GM21515 (cell line): Measurements from ENCODE around the gene ANKH.
"Not testable (repeated sequence)": the region's sequence is repeated elsewhere in the genome, so short reads cannot be mapped to it uniquely, and the experiment has no call there.

ENCODE experiments used
- ATAC-seq: cut with Tn5 transposase; IDR thresholded peaks from one replicate; pipeline ENCODE4 v1.9.1; 2021; ENCODE audit not compliant: unreplicated experiment

Gene ANKH

DNA sequence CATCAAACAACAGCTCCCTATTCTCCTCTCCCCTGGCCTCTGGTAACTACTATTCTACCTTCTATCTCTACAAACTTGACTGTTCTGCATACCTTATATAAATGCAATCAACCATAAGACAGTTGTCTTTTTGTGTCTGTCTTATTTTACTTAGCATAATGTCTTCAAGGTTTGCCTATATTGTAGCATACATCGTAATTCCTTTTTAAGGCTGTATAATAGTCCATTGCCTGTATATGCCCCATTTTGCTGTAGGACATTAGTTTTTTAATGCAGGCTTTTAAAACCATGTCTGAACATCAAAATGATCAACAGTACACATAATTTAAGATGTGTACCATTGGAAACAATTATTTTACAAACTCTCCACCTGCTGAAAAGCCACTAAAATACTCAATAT, 12.4 kb downstream of the ANKH start:
- no peak for ATAC-seq

DNA sequence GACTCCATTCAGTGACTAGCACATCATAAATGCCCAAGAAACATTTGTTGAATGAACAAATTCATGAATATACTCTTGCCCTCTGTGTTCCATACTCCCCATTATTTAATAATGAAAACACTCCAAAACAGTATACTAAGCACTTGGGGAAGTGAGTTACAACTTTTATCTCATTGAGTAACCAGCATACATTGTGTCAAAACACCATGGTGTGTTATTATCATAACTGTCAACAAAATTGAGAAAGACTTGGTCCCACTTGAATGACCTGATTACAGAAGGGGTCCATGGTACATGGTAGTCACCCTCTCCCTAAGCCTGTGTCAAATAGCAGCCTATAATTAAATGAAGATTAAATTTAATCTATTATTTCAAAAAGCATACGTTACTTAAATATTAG, 16.2 kb downstream of the ANKH start:
- no peak for ATAC-seq

- ATAC-seq, result no peak
Measured at GRCh38 chr5:14854799-14855198, 16.8 kb downstream of the ANKH start.

- ATAC-seq, result no peak
Measured at GRCh38 chr5:14853685-14854084, 17.9 kb downstream of the ANKH start.

DNA sequence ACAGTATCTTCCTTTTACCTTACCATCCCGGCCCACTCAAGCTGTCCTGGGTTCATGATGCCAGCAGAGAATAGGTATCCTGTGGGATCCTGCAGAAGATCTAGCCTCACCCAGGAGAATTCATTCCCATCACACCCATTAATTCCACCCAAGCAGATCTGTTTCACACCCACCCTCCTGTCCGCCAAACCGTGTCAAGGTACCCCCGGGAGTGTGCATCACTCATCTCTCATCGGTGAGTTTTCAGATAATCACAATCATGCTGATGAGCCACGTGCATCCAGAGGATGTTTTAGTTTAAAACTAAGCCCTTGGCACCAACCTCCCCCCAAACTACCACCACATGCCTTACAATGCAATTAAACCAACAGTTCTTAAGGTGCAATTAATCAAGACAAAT, 18.8 kb downstream of the ANKH start:
- no peak for ATAC-seq

DNA sequence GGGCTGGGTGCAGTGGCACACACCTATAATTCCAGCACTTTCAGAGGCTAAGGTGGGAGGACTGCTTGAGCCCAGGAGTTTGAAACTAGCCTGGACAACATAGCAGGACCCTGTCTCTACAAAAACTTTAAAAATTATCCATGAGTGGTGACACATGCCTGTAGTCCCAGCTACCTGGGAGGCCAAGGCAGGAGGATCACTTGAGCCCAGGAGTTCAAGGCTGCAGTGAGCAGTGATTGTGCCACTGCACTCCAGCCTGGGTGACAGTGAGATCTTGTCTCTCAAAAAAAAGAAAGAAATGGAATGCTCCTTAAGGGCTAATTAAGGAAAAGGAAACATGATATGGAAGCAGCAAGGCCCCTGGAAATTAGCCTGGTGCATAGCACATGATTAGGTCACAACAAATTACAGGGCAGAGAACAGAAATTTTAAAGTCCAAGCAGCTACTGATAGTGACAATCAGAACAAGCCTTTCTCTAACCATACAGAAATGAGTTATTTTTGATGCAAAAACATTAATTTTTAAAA, 19.5 kb downstream of the ANKH start:
- no peak for ATAC-seq

GRCh38 chr5:14851597-14851996, 20.0 kb downstream of the ANKH start:
- no peak for ATAC-seq

GRCh38 chr5:14851050-14851419, 20.5 kb downstream of the ANKH start:
- ATAC-seq, result no peak

DNA sequence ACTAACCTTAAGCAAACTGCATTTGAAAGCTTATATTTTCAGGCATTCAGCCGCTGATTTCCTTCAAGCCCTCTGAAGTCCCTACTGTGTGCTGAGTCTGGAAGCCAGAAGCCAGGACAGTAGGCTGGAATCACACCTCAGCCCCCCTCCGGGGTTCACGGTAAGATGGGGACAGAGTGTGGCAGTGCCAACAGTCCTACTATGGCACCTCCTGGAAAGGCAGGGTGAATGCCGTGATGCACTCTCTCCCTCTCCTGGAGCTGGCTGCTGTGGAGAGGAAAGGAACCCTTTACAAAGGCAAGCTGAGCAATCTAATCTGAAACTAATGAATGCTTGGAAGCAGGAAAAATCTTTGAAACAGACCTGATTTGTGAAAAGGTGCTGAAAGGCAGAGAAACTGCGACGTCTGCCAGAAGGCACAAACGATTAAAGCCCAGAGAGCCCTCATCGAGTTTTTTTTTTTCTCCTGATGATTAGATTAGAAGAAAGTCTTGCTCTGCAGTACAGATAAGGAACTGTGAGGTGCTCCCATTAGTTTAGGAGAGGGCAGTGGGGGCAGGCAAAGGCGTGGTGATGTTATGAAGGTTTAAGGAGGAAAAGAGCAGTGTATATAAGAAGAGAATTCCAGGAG, 21.0 kb downstream of the ANKH start:
- ATAC-seq, result no peak

- ATAC-seq, result no peak
Measured at GRCh38 chr5:14849516-14850294, 21.9 kb downstream of the ANKH start.

DNA sequence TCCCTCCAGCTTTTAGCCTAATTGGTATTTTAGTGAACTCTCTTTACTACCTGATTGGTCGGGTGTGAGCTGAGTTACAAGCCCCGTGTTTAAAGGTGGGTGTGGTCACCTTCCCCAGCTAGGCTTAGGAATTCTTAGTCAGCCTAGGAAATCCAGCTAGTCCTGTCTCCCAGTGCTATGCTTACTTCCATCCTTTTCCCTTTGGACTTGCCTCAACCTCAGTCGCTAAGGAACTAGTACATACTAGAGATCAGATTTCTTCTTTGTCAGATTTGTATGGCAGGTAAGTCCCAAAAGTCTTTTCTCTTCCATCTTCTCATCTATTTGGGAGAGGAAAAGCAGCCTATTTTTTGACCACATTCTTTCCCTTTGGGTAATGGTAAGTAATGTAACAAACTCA, 22.6 kb downstream of the ANKH start:
- not testable (repeated sequence) for ATAC-seq

DNA sequence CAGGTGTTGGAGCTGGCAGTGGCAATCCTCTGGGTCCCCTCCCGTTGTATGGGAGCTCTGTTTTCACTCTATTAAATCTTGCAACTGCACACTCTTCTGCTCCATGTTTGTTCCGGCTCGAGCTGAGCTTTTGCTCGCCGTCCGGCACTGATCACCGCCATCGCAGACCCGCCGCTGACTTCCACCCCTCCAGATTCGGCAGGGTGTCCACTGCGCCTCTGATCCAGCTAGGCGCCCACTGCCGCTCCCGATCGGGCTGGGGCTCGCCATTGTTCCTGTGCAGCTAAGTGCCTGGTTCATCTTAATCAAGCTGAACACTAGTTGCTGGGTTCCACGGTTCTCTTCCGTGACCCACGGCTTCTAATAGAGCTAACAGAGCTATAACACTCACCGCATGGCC, 23.2 kb downstream of the ANKH start:
- no peak for ATAC-seq

GRCh38 chr5:14847471-14847870, 24.1 kb downstream of the ANKH start:
- no peak for ATAC-seq

DNA sequence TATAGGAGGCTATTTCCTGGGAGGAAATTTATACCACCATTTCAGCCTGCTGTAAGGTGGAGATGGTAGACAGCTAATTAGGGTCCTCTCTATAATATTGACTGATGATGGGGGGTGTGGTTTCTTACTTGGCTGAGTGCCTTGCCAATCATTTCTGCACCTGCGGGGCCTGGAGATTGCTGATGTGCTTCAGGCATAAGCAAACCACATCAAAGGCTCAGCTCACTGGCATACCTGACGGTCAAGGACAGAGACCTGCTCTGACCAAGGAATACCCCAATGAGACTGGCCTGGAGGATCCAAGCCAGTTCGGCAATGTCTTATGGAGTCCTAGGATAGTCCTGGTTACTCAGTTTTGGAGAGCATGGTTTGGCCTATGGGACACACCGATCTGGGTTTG, 29.5 kb downstream of the ANKH start:
- ATAC-seq, result no peak

- ATAC-seq, result no peak
Measured at GRCh38 chr5:14840624-14841023, 31.0 kb downstream of the ANKH start.

- no peak for ATAC-seq
Measured at GRCh38 chr5:14838396-14839319, 32.9 kb downstream of the ANKH start.

- not testable (repeated sequence) for ATAC-seq
Measured at GRCh38 chr5:14837423-14838122, 34.0 kb downstream of the ANKH start.

GRCh38 chr5:14834584-14835550, 36.7 kb downstream of the ANKH start:
- ATAC-seq, result no peak

DNA sequence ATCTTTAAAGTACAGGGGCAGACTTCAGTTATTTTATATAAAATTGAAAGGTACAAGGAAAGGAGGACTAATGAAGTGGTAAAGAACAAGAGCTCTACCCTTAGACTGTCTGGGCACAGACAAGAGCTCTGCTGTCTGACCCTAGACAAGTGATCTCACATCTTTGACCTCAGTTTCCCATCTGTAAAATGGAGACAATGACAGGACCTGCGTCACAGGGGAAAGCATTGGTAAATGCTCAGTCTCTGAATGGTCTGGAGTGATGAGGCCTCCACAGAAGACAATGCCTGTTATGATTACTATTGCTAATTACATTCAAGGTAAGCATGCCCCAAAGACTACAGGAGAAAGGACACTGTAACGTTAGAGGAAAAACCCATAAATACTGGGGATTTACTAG, 37.5 kb downstream of the ANKH start:
- ATAC-seq, result no peak

DNA sequence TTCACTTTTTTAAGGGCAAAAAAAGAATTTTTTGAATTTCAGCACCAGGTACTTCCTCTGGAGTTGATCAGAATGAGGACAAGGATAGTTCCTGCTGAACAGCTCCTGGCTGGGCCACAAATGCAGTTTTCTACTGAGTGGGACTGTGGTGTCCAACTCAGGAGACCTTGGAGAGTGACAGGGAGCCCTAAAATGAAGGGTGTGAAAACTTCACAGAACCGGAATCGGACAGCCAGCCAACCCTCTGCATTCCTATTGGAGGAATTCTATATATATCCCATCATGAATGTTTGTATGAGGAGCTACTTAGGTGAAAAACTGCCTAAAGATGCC, 40.6 kb downstream of the ANKH start:
- ATAC-seq, result no peak
